Activated CD8-positive, alpha-beta memory T cell treated with anti-CD3 and anti-CD28 coated beads for 36 hours (primary cell): Measurements from ENCODE around the gene IL13RA1. TPM values are rescaled to one million over a fixed set of nuclear protein-coding genes. Genes with fewer than 3 reads are reported as not detected.
"Not testable (repeated sequence)": the region's sequence is repeated elsewhere in the genome, so short reads cannot be mapped to it uniquely, and the experiment has no call there.

Experiments
- CTCF ChIA-PET: fragments of 350-600 bp; sonication (Branson Sonifier 250); formaldehyde crosslinking; loops from one replicate; lab custom pipeline; 2021; ENCODE audit warnings: antibody characterized with exemption; lab: Charles Lee
- POLR2A ChIA-PET: fragments of 350-600 bp; sonication (Branson Sonifier 250); formaldehyde crosslinking; loops from one replicate; lab custom pipeline; 2021; ENCODE audit warnings: antibody characterized with exemption; lab: Charles Lee
- total RNA-seq, 2 experiments: library from RNA; stranded (reverse); gene quantifications; one replicate each; pipeline ENCODE4 v1.2.3, GENCODE V29; 2021

IL13RA1 gene
- total RNA-seq, 2 experiments from 2014 or later: 0.21 TPM; not detected in 1

GRCh38 chrX:118764122-118764521, 36.7 kb downstream of the IL13RA1 start:
- CTCF ChIA-PET: no interaction called here
- POLR2A ChIA-PET: no interaction called here

GRCh38 chrX:118770133-118770760, 42.8 kb downstream of the IL13RA1 start:
- ChIA-PET CTCF (no interaction called here), POLR2A (no interaction called here)

DNA sequence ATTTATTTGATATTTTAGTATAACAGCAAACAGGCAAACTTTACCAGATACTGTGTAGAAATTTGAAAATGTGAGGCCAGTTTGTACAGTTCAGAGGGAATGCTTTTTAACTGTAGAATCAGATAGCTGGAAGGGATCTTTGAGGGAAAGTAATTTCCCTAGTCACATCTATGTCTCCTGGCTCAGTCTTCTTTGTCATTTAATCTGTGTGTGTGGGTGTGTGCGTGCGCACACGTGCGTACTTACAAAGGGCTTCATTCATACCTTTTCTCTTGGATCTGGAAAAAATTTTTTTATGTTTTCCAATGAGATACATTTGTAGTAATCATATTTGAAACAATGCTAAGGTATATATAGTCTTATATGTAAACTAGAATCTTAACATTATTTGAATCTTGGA, 44.6 kb downstream of the IL13RA1 start:
- CTCF ChIA-PET: no interaction called here
- POLR2A ChIA-PET: no interaction called here

DNA sequence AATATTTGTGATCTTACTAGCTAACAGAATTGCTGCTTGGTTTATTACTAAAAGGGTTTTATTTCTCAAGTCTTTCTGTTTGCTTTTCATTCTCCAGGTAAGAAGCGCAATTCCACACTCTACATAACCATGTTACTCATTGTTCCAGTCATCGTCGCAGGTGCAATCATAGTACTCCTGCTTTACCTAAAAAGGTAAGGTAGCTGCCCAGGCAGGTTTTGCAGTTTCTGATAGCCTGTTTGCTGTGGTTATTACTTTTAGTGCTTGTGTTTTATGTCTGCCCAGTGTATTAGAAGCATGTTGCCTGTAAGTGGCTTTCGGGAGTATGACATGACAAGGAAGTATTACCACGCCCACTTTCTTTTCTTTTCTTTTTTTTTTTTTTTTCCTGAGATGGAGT, 46.4 kb downstream of the IL13RA1 start:
- ChIA-PET POLR2A (no interaction called here), CTCF (no interaction called here)

GRCh38 chrX:118779581-118779980, 52.2 kb downstream of the IL13RA1 start:
- ChIA-PET CTCF (no interaction called here), POLR2A (no interaction called here)

DNA sequence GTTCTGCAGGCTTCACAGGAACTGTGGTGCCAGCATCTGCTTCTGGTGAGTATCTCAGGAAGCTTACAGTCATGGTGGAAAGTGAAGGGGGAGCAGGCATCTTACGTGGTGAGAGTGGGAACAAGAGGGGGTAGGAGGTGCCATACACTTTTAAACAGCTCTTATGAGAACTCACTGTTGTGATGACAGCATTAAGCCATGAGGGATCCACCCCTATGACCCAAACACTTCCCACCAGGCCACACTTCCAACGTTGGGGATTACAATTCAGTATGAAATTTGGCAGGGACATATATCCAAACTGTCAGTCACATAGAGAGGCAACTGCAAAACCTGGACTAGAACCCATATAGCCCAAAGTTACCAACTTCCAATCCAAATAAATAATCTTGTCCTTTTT, 53.1 kb downstream of the IL13RA1 start:
- CTCF ChIA-PET: no interaction called here

GRCh38 chrX:118780911-118781310, 53.5 kb downstream of the IL13RA1 start:
- ChIA-PET POLR2A (no interaction called here), CTCF (no interaction called here)

More for the DNA sequence above, 53.1 kb downstream of the IL13RA1 start:
- POLR2A ChIA-PET: no interaction called here

GRCh38 chrX:118795528-118796280, 68.3 kb downstream of the IL13RA1 start:
- POLR2A ChIA-PET: no interaction called here
- CTCF ChIA-PET: no interaction called here

DNA sequence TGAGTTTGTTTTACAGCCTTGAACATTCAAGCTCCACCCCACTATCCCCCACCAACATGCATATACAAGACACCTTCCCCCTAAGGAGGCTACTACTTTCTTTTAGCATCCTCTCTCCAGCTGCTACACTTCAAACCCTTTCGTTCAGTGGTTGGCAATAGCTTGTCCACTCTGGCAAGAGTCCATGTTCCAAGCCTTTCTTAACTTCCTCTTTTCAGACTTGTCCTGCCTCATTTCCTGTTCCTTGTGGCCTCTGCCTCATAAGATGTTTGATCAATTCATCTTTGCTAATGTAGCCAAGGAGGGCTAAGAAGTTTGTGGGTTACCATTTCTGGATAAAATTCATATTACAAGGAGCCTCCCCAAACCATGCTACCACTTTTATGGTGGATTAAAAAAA, 75.5 kb downstream of the IL13RA1 start:
- CTCF ChIA-PET: no interaction called here

DNA sequence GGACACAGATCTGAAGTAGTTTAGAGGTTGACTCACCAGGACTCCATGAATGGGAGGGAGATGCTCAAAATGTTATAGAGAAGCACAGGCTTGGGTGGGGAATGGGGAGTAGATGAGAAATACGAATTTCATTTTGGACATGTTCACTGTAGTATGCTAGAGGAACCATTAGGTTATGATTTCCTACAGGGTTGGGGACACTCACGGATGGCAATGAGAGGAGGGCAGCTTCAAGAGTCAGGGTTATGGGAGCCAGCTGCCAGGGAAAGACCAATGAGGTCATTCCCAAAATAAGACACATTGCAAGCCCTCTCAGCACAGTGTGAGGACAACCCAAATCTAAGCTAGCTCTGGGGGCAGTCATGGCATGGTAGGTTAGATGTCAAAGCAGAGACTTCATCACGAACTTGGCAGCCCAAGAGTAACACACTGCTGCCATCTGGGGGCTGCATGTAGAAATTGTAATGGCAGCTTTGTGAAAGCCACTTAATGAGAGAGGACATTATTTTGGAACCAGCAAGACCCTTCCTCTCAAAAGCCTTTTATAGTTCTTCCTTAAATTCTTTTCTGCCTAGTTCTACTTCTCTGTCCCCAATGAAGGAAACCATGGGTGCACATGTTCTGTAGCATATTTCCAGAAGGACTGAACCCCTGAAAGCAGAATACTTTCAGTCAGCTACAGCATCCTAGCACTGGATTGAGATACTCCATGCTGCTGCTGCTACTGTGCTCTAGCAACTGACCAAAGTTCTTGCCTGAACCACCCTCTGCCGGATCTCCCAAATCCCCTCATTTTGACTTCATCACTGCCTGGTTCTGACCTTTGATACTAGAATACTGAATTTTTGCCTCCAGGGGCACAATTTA, 80.0 kb downstream of the IL13RA1 start:
- POLR2A ChIA-PET: no interaction called here
- CTCF ChIA-PET: interaction anchor here (0.7 kb wide), 1 partner anchor 206 kb away, joined by 3 read pairs; no protein-coding TSS in a partner anchor

More for the DNA sequence above, 75.5 kb downstream of the IL13RA1 start:
- POLR2A ChIA-PET: no interaction called here

- CTCF ChIA-PET: interaction anchor here (0.7 kb wide), 1 partner anchor 11 kb away, joined by 4 read pairs; no protein-coding TSS in a partner anchor
- POLR2A ChIA-PET: not testable (repeated sequence)
Measured at GRCh38 chrX:118817257-118817656, 89.9 kb downstream of the IL13RA1 start.

DNA sequence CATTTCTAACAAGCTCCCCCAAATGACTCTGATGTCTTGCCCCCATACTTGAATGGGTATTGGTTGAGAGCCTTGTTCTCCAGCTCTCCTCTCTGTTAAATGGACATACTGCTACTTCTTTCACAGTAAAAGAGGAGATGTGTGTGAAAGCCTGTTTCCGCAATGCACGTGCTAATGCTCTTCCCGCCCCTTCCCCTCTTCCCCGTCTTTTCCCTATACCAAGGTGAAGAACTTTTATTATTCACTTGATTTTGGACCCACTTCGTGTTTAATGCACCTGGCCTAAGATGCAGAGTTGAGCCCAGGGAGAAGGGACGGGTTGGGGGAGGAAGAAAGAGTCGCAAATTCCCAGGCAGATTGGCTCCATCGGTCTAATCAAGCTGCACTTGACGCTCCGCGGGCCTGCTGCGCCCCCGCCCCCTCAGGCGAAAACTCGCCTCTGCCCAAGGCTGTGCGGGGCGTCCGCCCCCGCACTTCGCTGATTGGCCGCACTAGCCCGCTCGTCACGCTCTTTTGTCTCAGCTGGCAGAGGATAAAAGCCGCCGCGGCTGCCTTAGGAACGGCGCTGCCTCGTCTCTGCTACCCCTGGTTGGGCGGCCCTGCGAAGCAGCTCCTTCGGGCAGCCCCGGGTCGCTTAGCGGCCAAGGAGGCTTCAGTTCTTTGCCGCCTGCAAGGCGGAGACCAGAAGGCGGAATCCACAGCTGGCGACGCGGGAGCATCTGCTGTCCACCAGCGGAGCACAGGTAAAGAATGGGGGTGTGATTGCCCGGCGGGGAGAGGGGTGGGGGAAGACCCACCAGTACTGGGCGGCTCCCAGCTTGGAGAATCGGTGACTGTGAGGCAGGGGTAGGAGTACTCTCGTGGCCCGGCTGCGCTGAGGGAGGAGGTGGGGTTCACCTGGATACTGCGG, 96.1 kb downstream of the IL13RA1 start, which contains the start of gene ZCCHC12:
TSS of gene ZCCHC12 (plus strand) at position 562 of the 910 bp plus-strand sequence. CDS start 1,421 bp downstream, outside the sequence.
- CTCF ChIA-PET: interaction anchor here (1.3 kb wide), 1 partner anchor 16 kb away, joined by 3 read pairs; no protein-coding TSS in a partner anchor
- POLR2A ChIA-PET: no interaction called here

- POLR2A ChIA-PET: no interaction called here
- CTCF ChIA-PET: interaction anchor here (1.3 kb wide), 1 partner anchor 15 kb away, joined by 3 read pairs; no protein-coding TSS in a partner anchor
Measured at GRCh38 chrX:118824173-118824730, 96.8 kb downstream of the IL13RA1 start.

DNA sequence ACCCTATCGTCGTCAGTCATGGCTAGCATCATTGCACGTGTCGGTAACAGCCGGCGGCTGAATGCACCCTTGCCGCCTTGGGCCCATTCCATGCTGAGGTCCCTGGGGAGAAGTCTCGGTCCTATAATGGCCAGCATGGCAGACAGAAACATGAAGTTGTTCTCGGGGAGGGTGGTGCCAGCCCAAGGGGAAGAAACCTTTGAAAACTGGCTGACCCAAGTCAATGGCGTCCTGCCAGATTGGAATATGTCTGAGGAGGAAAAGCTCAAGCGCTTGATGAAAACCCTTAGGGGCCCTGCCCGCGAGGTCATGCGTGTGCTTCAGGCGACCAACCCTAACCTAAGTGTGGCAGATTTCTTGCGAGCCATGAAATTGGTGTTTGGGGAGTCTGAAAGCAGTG, 97.8 kb downstream of the IL13RA1 start:
- CTCF ChIA-PET: interaction anchor here (1.3 kb wide), 1 partner anchor 14 kb away, joined by 3 read pairs; no protein-coding TSS in a partner anchor
- POLR2A ChIA-PET: no interaction called here

- ChIA-PET POLR2A (no interaction called here), CTCF (interaction anchor here (0.7 to 1.2 kb wide), 5 partner anchors 8 to 165 kb away, joined by 3 to 5 read pairs (median 3); no protein-coding TSS in a partner anchor)
Measured at GRCh38 chrX:118839334-118839958, 112.0 kb downstream of the IL13RA1 start.
